ENCODE measurements around the gene DDX54.
A peak's percentile ranks its signal among the peaks of the same experiment; 100 is the strongest.

DDX54 gene

GRCh38 chr12:113185180-113186032 lies at the start of gene DDX54, which contains the start of gene RITA1:
DDX54 (minus strand) TSS chr12:113185478; CDS start chr12:113185451, 27 bp downstream.
RITA1 (plus strand) TSS chr12:113185721; CDS start chr12:113186747, 1,026 bp downstream.
- DNase-seq (ENCODE audit: low spot score): peak; percentile 87

- no peak for DNase-seq (ENCODE audit: low spot score)
Measured at GRCh38 chr12:113234483-113234882, 49.2 kb upstream of the DDX54 start.

DNA sequence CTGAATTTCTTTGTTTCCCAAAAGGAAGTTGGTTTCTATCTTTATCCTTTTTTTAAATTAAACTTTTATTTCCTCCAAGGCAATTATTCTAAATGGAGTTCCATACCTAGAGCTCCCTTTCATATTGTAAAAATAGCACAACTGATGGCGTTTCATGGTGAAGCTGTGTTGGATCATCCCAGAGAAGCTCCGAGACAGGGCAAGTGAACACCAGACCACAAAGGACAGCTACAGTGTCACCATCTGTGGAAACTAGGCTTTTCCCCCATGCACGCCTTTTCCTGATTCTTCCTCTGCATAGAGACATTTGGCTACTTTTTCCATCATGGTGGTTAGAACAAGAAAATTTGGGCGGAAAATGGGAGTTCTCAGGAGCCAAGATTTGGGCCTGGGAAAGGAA lies 48.7 kb upstream of the DDX54 start:
- no peak for DNase-seq (ENCODE audit: low spot score)

DNA sequence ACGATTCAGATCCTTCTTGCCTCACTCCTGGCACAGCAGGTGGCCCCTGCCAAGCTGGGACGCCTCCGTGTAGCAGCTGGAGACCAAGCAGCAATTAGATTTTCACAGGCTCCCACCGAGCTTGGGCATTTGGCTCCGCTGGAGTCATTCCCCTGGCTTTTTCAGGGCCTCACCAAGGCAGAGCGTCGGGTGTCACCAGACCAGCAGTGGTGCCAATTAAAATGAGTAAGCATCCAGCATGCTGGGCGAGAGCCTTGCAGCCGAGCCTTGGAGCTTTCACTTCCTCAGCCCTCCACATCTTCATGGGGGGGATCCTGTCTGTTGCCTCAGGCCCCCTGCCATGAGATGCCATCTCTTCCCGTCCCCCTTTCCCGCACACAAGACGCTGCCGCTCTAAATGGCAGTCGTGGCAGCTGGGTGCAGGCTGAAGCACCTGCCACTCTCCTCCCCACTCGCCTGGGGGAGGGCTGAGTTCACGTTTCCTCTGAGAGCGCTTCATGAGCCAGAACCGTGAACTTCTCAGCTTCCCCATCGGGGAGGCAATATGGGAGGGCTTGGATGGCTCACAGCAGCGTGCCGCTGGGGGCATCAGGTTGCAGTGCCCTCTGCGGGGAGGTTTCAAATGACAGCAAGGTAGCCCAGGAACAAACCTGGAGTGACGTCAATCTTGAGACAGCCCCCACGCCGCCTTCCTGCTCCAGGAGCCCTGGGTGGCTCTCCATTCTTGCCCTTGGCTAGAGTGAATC lies 47.7 kb upstream of the DDX54 start:
- DNase-seq (ENCODE audit: low spot score): no peak

DNA sequence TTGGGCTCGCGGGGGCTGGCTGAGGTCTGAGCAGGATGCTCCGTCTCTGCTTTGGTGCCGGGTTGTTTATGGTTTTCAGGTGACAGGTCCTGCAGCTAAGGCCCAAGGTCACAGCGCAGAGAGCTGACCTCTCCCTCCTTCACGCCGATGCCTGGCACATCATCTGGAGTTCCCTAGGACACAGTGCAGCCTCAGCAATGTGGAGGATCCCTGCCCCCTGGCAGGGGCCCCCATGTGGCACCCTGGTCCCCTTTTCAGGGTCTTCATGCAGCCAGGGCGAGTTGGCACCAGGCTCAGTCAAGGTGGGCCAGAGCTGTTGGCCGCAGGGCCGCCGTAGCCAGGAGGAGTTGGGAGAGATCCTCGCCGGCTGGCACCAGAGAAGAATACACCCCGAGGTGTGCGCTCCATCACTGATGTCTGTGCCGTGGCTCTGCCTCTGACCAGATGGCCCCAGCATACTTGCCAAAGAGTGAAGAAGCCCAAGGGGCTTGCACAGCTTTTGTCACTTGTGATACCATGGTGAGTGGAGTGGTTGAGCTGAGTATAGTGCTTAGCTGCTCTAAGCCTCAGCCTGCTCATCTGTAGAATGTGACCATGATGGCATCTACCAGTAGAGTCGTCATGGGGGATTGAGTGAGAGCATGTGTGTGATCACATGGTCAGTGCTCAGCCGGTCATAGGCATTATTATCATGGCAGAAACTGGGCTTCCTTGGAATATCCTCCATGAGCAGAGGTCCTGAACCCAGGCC lies 47.0 kb upstream of the DDX54 start:
- no peak for DNase-seq (ENCODE audit: low spot score)

- DNase-seq (ENCODE audit: low spot score): no peak
Measured at GRCh38 chr12:113231235-113232088, 46.2 kb upstream of the DDX54 start.

GRCh38 chr12:113230315-113231234 lies 45.3 kb upstream of the DDX54 start:
- DNase-seq (ENCODE audit: low spot score): no peak

- no peak for DNase-seq (ENCODE audit: low spot score)
Measured at GRCh38 chr12:113228394-113229028, 43.2 kb upstream of the DDX54 start.

DNA sequence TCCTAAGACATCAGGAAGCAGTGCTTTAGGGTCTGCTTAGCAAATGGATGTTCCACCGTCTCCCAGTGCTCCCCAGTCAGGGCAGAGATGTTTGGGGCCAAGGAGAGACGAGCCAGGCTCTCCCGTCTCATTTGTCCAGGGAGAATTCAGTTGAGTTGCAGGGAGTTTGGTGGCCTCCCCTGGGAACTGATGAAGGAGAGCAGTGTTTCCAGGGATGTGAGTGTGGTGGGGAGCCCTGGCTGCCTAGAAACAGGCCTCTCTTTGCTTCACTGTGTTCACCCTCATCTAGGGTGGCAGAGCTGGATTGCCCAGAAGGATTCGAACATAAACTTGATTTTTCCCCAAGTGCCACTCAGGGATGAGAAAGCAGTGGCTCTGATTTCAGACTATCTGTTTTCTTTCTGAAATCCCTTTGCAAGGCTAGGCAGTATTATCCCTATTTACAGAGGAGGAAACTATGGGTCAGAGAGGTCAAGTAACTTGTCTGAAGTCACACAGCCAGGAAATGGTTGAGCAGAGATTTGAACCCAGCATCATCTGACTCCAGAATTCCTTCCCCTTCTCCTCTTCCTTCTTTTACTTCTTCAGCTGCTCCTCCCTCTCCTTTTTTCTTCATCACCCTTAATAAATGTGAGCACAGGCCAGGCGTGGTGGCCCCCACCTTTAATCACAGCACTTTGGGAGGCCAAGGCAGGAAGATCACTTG lies 42.6 kb upstream of the DDX54 start:
- no peak for DNase-seq (ENCODE audit: low spot score)

DNA sequence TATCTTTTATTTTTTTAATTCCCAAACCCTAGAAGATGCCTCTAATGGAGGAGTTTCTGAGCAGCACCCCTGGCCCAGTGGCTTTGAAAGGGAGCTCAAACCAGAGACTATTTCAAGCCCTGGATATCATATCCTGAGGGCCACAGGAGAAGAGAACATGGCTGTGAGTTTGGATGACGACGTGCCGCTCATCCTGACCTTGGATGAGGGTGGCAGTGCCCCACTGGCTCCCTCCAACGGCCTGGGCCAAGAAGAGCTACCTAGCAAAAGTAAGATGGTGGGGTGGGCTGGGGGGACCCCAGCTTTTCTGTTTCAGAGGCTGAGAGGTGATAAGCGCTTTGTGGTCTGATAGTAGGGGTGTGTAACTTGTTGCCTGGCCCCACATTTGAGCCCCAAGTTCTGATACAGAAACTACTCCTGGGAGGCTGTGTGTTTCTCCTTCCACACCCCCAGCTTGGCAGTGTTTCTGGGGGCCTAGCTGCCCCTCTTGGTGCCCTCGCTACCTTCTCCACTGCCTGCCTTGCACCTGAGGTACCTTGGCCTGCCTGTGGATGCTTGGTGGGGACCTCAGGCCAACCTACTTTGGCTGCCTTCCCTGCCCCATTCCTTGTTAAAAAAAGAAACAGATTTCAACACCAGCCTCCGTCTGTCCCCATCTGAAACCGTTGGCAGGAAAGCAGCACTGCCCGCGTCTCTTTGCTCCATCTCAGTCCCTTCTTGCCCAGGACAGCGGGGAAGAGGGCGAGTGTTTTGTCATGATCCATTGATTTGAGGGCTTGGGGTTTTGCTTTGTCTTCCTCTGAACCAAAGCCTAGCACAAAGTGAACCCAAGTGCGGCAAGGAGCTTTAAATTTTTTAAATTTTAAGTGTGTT lies 41.7 kb upstream of the DDX54 start:
- DNase-seq (ENCODE audit: low spot score): no peak

DNA sequence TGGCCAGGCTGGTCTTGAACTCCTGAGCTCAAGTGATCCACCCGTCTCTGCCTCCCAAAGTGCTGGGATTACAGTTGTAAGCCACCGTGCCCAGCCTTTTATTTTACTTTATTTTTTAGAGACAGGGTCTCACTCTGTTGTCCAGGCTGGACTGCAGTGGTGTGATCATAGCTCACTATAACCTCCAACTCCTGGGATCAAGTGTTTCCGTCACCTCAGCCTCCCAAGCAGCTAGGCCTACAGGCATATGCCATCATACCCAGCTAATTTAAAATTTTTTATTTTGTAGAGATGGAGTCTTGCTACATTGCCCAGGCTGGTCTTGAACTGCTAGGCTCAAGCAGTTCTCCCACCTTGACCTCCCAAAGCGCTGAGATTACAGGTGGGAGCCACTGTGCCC lies 39.7 kb upstream of the DDX54 start:
- no peak for DNase-seq (ENCODE audit: low spot score)

DNA sequence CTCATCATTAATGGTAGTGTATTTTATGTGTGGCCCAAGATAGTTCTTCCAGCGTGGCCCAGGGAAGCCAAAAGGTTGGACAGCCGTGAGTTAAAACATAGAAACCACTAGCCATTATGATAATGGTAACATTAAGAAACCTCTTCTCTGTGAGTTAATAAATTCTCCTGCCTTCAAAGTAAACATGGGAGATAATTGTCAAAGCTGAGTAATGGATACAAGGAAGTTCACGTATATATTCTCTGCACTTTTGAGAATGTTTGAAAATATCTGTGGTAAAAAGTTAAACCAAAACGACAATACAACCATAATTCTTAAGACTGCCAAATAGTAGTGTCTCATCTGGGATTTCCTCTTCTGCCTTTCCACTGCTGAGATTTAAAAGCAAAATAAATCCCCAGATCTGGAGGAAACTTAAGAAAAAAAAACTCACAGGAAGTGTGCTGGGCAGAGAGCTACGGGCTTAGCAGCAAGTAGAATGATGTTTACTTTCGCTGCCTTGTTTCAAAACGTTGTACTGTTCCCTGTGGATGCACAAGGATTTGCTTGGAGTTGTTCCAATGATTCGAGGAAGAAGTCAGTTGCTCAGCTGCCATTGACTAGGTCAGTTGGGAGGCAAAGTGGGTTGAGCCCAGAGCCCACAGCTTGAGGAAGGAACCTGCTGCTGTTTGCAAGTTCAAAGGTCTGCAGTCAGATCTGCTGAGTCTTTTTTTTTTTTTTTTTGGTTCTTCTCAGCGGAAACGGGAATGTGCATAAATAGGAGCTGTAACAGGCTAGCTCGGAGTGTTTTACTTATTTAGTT lies 37.7 kb upstream of the DDX54 start:
- peak; percentile 28 for DNase-seq (ENCODE audit: low spot score)

DNA sequence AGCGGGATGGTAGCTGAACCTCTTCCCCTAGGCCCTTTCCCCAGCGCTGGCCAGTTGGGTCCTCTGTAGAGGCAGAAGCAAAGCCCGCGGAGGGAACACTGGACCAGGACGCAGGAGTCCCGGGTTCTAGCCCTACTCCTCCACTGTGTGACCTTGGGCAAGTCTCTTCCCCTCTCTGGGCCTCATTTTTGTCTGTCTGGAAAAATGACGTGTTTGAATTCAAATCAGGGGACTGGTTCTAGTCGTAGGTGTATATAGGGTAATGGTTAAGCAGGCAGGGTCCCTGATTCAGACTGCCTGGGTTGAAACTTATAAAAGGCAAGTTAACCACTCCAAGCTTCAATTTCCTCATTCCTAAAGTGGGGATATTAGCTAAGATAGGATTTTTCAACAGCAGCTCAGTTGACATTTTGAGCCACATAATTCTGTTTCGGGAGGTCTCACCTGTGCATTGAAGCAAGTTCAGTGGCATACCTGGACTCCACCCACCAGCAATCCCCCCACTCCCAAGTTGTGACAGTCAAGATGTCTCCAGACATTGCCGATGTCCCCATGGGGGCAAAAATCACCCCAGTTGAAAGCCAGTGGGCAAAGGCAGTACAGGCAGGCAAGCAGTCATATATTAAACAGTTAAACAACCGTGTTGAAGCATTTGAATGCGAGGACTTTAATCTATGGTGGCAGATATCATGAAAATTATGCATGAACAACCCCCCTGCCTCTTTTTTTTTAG lies 36.9 kb upstream of the DDX54 start:
- DNase-seq (ENCODE audit: low spot score): no peak

GRCh38 chr12:113221181-113221996 lies 36.1 kb upstream of the DDX54 start, which contains the start of gene TPCN1:
TPCN1 (plus strand) TSS chr12:113221464; CDS start chr12:113226853, 5,389 bp downstream.
- peak; percentile 99 for DNase-seq (ENCODE audit: low spot score)

DNA sequence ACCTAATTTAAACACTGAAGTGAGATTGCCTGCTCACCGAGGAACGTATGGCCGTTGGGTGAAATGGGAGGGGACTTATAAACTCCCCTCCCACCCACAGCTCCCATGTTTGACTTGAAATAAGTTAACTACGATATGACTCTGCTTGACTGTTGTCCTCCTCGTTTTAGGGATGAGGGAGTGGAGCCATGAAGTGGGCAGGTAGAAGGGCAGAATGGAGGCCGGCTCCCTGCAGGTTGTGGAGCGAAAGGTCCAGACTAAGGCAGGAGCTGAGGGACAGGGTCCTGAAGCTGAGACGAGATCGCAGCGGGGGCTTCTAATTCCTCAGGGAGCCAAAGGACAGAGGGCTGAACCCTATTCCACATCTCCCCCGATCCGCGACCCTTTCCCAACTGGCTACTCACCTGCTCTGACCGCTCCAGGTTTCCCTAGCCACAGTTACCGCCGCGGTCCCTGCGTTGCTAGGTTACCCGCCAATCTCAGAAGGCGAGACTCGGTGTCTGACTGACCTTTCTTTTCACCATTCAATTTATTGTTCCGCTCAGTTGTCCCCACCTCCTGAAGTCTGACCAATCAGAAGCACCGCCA lies 35.4 kb upstream of the DDX54 start:
- DNase-seq (ENCODE audit: low spot score): no peak
